M059J (cell line): ENCODE results near the gene ARL15. TPM values are rescaled to one million over a fixed set of nuclear protein-coding genes. Genes with fewer than 3 reads are reported as not detected.

ENCODE experiments used
- DNase-seq: peaks from one replicate; pipeline ENCODE4 v3.0.0-alpha.2; 2012; ENCODE audit warnings: low read depth
- total RNA-seq: library from RNA; depleted of rRNA; stranded (reverse); fragments of >200 nt; shearing (Covaris generic); gene quantifications from 2 replicates; pipeline ENCODE4 v1.2.3, GENCODE V29; 2014

ARL15 gene
- total RNA-seq, 1 experiment from 2014 or later, result 20.6 TPM

DNA sequence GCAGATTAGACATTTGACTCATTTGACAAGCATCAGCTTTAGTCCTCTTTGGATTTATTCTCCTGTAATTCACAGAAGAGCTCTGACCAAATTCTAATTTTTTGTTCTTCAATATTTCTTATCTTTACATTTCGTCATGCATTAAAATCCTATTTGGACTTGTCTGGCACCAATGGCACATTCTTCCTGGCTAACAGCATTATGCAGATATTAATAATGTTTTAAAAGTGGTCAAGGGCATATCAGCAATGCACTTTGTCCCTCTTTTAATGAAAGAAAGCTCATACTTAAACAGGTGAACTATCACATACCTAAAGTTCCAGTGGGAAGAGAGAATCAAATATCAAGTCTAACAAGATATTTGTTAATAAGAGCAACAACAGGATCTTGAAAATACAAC is 270.4 kb downstream of the ARL15 start:
- DNase-seq, result no peak

DNA sequence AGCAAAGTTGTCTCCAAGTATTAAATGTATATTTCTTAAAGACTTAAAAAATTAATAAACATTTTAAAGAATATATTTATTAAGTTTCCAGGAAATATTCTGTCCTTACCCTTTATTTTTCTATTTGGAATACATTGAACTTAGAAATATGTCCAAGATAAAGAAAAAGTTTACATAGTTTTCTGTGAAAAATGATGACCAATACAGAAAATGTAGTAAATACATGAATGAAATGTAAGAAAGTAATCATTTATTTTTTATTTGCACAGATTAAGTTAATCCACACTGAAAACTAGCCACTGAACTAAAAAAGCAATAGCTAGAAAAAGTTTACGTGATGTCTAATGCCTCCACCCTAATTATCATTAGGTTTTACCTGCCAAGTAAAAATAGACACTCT is 273.2 kb downstream of the ARL15 start:
- DNase-seq, result no peak

DNA sequence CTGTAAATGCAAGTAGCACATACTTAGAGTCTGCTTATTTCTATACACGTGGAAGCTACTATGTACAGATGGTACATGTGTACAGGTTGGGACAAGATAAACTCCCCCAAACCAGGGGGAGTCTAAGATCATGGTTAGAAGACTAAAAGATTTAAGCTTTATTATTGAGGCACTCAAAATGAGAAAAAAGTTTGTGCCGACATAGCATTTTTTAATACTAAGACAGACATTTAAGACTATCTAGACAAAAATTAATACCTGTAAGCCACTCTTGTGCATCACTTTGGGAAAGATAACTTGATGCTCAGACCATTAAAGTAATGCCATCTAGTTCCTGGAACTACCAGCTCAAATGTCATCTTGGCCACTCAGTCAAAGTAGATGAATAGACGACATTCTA is 279.4 kb downstream of the ARL15 start:
- DNase-seq, result no peak

DNA sequence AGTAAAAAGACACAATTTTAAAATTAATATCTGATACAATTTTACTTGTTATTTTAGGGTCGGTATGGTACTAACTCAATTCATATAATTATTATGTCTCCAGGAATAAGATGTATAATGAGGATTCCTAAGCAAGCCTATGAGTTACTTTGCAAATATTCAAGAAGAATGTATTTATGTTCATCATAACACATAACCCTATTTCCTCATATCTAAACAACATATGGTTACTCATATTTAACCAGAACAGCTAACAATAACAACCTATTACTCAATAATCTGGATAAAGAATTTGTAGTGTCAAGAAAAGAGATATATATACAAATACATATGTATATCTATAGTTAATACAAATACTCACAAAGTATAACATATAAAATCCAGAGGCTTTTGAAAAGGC is 285.9 kb downstream of the ARL15 start:
- no peak for DNase-seq

DNA sequence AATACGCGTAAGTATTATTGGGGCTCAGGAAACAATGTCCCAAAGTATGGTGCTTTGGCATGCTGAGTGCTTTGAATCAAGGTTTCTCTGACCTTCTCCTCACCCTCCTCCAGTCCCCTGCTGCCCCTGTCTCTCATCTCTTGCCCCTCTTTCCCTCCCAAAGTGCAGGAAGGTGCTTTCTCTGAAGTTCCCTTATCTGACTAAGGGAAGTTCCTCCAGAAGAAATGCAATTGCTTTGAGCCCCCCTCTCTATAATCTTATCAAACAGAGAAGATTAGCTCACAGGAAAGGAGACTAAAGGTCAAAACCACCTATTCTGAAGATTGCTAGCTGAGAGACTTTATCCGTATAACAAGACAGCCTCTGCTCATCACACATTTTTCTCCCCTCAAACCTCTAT is 288.1 kb downstream of the ARL15 start:
- DNase-seq, result no peak

DNA sequence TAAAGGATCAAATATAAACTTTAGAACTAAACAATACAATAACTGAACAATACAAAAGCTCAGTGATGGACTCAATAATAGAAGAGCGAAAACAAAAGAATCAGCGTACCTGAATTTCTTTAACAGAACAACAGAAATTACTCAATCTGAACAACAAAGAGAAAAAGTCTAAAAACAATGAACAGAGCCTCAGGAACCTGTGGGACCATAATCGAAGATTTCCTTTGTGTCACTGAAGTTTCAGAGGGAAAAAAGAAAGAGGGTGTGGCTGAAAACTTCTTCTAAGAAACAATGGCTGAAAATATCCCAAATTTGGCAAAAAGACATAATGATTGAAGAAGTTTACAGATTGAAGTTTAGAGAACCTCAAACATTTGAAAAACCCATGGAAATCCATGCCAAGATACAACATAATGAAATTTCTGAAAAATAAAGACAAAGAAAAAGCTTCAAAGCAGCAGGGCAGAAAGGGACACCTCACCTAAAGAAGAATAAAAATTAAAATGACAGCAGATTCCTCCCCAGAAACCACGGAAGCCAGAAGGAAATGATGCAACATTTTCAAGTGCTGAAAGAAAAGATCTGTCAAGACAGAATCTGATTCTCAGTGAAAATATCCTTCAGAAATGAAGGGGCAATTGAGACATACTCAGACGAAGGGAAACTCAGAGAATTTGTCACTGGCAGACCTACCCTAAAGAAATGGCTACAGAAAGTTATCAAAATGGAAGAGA is 288.8 kb downstream of the ARL15 start:
- no peak for DNase-seq

DNA sequence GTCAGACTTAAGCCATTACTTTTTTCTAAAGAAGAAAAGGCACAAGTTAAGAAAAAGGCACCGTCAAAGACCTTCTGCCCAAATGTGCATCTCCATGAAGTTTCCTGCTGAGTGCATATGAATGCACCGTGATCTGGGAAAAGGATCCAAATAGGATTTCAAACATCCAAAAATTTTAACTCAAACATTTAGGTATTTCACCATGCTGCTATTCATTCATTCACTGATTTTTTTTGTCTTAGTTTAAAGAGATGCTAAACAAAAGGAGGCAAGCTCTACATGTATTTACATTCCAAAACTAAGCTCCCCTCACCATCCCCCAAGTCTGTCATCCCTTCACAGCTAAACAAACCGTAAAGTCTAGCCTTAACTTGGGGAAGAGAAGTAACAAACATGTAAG is 291.9 kb downstream of the ARL15 start:
- DNase-seq, result no peak

DNA sequence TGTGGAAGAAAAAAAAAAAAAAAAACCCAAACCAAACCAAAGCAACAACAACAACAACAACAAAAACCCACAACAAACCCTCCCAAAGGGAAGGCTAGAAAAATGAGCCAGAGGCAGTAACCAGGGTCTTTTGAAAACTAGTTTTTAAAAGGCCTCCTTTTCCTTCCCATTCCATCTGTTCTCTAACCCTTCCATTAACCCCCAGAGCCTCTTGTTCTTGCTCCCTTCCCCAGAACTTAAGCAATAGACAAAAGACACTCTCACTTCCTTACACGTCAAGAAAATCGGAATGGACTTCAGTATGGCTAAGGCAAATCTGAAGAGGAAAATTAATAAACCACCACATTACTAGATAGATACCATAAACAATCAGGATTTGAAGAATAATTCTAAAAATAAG is 292.8 kb downstream of the ARL15 start:
- no peak for DNase-seq

DNA sequence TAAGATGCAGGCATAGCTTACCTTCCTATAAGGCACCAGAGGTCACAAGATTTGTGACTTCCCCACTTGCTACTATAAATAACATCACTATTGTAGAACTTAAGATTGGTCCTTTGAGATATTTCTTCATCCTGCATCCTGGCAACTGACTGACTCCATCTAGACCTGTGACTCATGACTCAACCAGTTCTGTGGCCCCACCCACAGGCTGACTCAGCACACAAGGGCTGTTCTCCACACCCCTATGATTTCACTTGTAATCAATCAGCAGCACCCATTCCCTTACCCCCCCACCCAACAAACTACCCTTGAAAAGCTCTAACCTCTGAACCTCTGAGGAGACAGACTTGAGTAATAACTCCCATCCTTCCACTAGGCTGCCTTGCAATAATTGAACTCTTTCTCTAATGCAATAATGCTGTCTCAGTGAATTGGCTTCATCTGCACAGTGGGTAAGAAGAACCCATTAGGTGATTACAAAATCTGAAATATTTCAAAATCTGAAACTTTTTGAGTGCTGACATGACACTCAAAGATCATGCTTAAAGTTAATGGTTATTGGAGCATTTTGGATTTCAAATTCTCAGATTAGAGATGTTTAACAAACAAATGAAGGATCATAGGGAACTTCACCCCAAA is 296.7 kb downstream of the ARL15 start:
- peak; percentile 70 for DNase-seq

DNA sequence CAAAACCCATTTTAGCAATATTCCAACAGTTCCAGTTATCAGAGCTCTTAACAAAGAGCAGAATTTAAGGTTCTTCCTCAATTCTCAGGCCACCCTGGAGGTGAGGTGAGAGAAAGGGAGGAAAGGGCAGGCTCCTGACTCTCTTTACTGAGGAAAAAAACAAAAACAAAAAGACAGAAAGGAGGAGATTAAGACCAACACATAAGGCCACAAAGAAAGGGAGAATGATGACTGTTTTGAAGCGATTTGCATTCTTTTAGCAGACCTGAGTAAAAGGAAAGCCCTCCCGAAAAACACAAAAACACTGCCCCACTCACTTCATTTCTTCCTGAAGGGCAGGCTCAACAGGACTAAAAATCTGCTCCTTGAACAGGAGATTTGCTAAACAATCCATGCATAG is 300.5 kb downstream of the ARL15 start:
- no peak for DNase-seq

DNA sequence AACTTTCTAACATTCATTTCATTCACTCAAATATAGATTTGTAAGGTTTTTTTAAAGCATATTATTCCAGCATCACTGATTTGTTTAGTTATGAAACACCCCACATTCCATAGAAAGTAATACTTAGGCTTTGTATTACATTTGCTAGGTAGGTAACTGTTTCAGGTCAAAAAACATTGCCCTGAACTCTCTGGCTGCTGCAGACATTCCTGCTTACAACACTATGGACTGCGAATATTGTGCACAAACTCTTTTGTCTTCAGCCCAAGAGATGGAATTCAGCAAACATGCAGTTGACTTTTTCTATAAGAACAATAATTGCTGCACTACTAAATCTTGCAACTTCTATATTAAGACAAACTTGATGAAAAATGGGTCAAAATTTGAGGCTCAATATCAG is 301.0 kb downstream of the ARL15 start:
- DNase-seq, result no peak

DNA sequence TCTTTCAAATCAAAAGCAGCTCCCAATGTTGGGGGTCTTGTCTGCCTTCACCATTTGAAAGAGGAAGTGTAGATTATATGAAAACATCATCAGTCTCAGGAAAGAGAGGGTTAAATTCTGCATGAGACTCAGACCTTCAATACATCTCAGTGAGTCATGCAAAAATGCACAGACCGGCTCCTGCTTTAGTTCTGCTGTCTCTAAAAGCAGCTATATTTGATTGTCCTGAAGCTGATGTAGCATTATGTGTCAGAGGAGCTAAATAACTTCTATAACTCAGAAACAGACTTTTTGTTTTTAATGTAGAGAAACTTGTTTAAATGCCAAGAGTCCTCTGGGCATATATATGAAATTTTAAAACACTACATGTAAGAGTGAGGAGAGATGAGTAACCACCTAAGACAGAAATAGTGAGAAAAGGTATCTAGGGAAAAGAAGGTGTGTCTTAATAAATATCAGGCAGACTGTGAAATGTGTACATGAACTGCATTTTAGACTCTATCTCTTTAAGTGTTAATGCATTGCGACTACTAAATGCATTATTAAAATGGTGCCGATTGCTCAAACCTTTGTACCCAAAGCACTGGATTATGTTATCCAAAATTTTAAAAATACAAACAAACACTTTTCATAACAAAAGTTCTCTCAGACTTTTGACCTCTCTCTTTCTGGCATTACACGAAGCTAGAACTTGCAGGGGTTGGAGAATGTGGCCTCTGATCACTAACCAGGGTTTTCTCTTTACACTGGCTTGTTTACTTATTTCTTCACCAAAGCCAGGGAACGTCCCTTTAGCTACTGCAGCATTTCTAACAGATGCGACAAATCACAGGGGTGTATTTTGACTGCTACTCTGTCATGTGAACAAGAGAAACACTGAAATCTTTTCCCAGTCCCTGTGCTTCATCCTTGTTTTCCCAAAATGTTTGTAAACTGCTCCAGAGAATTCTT is 302.3 kb downstream of the ARL15 start:
- no peak for DNase-seq

DNA sequence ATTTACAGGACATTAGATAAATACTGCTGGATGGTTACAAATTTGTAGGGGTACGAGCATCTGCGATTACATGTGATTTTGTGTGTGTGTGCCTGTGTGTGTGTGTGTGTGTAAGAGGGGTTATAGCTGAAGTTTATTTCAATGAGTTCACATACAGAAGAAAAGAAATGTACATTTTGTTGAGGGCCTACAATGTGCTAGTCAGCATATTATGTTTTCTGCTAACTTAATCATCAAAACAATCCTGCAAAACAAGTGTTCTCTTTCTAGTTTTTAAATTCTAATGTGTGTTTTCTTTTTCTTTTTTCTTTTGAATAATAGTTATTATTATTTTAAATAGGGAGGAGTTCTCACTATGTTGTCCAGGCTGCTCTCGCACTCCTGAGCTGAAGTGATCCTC is 305.7 kb downstream of the ARL15 start:
- no peak for DNase-seq

DNA sequence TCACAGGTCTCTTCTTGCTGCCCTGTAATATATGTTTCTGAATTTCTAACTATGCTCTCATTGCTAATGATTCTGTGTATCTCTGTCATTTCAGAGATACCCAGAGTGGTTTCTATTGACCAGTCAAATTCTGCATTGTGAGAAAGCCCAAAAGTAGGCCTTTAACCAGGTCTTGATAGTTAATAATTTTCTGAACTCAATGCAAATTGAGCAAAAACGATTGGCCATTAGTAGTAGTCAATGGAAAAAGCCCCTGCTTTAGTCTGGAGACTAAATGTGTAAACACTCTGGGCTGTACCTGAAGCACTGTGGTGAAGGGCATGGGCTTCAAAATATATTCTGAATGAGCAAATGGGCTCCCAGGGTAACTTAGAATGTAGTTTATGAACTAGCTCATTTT is 307.6 kb downstream of the ARL15 start:
- no peak for DNase-seq

DNA sequence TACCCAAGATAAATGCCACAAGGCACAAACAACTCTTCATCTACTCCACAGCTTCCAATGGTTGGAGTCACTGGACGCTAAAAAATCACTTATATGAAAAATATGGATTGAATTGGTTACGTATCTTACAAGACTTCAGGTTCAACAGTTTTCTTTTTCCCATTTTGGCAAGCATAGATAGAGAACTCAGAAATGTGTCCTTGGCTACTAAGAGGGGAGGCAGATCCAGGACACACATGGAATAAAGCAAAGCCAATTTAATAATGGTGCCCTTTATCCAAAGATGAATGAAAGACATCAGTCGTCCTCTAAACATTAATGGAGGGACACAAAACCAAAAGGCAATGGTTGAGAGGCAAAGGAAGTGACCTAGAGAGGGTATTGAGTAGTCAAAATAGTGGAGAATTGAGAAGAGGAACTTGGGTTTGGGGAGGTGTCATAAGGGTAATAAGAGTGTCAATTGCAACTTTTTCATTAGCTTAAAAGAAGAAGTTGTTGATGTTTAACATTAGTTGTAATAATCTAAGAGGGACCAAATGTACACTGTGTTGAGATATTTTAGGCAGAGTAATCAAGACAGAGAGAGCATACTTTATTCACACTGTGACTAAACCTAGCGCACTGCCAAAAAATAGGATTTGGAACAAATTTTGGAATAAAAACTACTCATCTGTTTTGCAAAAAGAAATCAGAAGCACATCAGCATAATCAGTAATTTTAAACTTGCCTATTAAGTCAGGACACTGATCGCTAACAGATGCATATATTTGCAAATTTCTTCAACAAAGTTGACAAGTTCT is 308.2 kb downstream of the ARL15 start:
- DNase-seq, result no peak

DNA sequence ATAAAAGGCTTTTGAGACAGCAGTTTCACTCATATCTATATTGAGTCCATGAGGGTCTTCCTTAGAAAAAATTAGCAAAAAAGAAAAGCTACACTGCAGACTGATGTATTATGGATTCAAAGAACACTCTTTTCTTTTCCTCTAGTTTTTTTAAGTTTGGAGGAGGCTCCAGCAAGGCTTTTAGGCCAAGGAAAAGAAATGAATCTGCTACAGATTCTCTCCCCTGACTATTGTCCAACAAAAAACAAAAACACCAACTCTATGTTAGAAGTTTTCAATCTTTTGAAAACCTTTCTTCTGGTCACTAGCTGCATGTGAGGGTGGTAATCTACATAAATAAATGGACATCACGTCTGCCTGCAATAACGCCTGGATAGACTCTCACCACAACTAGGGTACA is 310.4 kb downstream of the ARL15 start:
- DNase-seq, result no peak

DNA sequence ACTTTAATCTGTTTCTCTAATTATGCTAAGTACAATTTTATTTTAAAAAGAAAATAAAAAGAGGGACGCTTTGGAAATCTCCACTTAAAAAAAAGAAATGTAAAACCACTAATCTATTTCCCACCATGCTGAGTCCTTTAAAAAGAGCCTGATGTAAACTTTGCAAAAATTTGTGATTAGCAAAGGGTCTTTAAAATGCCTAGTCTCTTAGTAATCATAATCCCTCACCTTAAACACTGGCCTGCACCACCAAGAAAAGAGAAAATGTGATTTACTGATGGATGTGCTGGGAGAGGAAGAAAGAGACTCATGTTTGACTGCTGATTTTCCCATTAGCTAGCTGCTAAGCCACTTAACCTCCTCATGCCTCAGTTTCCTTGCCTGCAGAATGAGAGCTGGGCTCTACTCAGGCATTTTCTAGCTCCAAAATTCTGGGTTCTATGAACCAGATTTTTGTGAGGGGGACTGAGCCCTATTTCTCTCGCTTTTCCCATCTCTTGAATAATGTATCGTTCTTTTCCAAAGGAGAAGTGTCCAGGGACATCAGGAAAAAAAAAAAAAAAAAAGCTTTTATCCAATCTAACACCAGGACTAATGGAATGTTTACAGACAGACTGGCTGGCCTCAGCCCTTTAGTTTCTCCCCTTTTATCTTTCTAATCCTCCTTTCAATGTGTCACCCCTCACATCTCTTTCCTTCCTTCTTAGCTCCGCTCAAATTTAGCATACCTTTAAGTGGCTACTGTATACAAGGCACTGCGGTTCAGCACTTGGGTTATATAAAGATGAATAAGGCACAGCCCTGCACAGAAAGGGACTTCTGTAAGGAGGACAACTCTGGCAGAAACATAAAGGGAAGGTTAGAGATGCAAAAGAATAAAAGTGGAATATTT is 312.4 kb downstream of the ARL15 start:
- DNase-seq, result no peak

DNA sequence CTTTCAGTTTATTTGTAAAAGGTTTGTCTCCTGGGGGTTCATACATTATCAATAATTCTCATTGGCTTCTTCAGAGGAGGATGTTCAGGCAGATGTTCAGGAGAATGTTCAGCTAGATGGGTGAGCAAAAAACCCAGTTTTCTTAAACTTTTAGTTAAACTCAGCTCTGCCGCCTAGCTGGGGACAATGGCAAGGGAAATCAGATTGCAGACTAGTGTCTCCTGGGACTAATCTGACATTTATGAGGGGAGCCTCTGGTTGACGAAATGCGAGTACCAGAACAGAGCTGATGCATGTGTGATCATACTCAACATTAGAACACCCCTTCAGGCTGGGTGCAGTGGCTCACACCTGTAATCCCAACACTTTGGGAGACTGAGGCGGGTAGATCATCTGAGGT is 314.4 kb downstream of the ARL15 start:
- DNase-seq, result no peak

DNA sequence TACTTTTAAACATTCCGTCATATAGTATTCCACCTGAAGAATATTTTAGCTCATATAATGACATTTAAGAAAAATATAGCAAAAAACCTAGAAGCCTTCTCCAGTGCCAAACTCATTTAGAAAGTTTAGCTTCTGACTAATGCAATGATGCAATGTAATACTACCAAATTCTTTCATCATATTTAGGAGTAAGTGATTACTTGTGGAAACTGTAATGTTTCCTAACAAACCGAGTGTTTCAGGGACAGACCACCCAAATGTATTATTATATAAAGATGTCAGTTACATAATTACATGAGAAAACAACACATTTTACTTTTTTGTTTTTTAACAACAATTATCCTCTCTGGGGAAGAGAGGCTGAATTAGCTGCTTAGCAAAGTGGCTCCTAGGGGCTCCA is 316.2 kb downstream of the ARL15 start:
- DNase-seq, result no peak

DNA sequence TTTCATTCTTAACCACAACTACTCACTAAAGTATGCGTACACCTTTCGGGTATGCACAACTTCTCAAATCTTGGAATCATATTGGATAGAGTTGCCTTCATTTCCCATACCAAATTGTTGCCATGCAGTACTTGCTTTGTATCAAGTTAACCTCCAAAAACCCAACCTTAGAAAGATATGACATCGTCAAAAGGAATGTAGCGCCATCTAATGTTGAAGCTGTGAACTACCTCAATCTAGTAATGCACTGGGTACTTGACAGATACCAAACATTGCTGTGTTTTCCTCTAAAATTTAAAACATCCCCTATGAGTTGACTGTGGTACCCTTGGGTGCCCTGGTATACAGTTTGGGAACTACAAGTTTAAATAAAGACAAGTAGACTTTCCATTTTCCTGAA is 318.4 kb downstream of the ARL15 start:
- peak; percentile 20 for DNase-seq

DNA sequence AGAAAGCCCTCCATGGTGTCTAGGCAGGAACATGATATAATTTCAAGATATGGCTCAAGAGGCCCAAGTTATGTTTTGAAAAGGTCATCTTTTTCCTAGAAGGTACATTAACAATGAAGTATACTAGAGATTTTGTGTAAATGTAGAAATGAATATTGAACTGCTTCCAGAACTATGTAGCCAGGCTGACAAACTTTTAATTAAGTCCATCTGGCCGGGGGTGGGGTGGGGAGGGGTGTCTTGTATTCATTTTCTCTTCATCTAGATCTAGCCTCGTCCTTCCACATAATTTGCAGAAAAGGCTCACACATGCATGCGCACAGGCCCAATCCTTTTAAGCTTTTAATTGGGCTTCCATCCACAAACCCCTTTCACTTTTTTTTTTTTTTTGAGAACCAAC is 323.3 kb downstream of the ARL15 start:
- DNase-seq, result no peak
